Measurements from ENCODE around the gene ELL. TPM values are rescaled to one million over a fixed set of nuclear protein-coding genes. Genes with fewer than 3 reads are reported as not detected.

Gene ELL
- total and polyA plus RNA-seq, 2 donors (not counting 3 experiments of a cell fraction or from before 2014, with no cell fraction given), result 9.9 to 18.2 TPM

- H3K4me2 ChIP-seq (ENCODE audit: insufficient read depth, low read length), result no peak overlapping the region
- ChIA-PET POLR2A (no interaction called here), CTCF (interaction anchor here (0.9 to 3.3 kb wide), 8 partner anchors 10 to 79 kb away, joined by 3 to 16 read pairs (median 4); partner anchors contain the start of gene ELL)
- no peak for TF ChIP-seq GATA2 (IDR thresholded peaks at IDR 0.05; ENCODE audit: insufficient read depth, insufficient read length, low read depth, low read length)
- no peak for TF ChIP-seq JUN (IDR thresholded peaks at IDR 0.05; ENCODE audit: borderline replicate concordance, insufficient read depth, insufficient read length, low read depth)
- TF ChIP-seq, protein P1, sequence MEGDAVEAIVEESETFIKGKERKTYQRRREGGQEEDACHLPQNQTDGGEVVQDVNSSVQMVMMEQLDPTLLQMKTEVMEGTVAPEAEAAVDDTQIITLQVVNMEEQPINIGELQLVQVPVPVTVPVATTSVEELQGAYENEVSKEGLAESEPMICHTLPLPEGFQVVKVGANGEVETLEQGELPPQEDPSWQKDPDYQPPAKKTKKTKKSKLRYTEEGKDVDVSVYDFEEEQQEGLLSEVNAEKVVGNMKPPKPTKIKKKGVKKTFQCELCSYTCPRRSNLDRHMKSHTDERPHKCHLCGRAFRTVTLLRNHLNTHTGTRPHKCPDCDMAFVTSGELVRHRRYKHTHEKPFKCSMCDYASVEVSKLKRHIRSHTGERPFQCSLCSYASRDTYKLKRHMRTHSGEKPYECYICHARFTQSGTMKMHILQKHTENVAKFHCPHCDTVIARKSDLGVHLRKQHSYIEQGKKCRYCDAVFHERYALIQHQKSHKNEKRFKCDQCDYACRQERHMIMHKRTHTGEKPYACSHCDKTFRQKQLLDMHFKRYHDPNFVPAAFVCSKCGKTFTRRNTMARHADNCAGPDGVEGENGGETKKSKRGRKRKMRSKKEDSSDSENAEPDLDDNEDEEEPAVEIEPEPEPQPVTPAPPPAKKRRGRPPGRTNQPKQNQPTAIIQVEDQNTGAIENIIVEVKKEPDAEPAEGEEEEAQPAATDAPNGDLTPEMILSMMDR (IDR thresholded peaks at IDR 0.05; ENCODE audit: extremely low read depth in 1 of 2, insufficient read depth in 1 of 2, low read depth in 1 of 2, low read length in 2 of 2), result no peak
- no peak for TF ChIP-seq FOS (IDR thresholded peaks at IDR 0.05; ENCODE audit: borderline replicate concordance, insufficient read depth, low read length)
- no peak for TF ChIP-seq POLR2A (IDR thresholded peaks at IDR 0.05; ENCODE audit: low read depth, low read length)
- peaks cover 2% of the 10 kb centered on the region for H4K20me1 ChIP-seq (replicated peaks; ENCODE audit: control insufficient read depth, extremely low read depth, insufficient read depth, low read length)
- dilution Hi-C loops (cut with MboI; ENCODE audit: extremely low pct_ligation_motif_present, low sequenced_read_pairs) (no loop called here), intact Hi-C loops (cut with micrococcal nuclease) (no loop called here)
- H3K27ac ChIP-seq (ENCODE audit: insufficient read depth, low read depth, low read length), result no peak overlapping the region
- H3K4me1 ChIP-seq (ENCODE audit: control insufficient read depth, extremely low read depth, insufficient read depth, low read length), result peaks cover 22% of the 10 kb centered on the region
- H3K27me3 ChIP-seq (ENCODE audit: control insufficient read depth in 2 of 2, insufficient read depth in 2 of 2, low read length in 2 of 2), result no peaks in the 10 kb centered on the region
- H3K9ac ChIP-seq (replicated peaks; ENCODE audit: extremely low read depth, insufficient read depth, low read length), result no peak overlapping the region
- no peaks in the 10 kb centered on the region for H3K36me3 ChIP-seq (ENCODE audit: control insufficient read depth in 2 of 2, extremely low read depth in 1 of 2, insufficient read depth in 2 of 2, low read length in 2 of 2)
- H3K79me2 ChIP-seq (ENCODE audit: control insufficient read depth, insufficient read depth, low read length), result peaks cover 76% of the 10 kb centered on the region
- no peak overlapping the region for H2AFZ ChIP-seq (ENCODE audit: low read depth, low read length)
- no peaks in the 10 kb centered on the region for H3K9me3 ChIP-seq (replicated peaks; ENCODE audit: control insufficient read depth, insufficient read depth, low read length)
- no TSS peak for BruUV-seq (replicated peaks)
- no peaks in the 10 kb centered on the region for H3K9me1 ChIP-seq (replicated peaks; ENCODE audit: control insufficient read depth, extremely low read depth, insufficient read depth, low read length)
- H3K4me3 ChIP-seq (replicated peaks in 1 of 3; ENCODE audit: insufficient read depth in 1 of 3, low read depth in 1 of 3, low read length in 3 of 3), result no peak overlapping the region
- no peak for FAIRE-seq
- no peak for DNase-seq (ENCODE audit: low read depth, low spot score)
Observed at GRCh38 chr19:18510216-18510615, 11.7 kb downstream of the ELL start.

GRCh38 chr19:18508585-18508984, 13.3 kb downstream of the ELL start:
- Histone ChIP-seq H2AFZ (ENCODE audit: low read depth, low read length) (no peak overlapping the region), H3K4me2 (ENCODE audit: insufficient read depth, low read length) (no peak overlapping the region), H3K4me3 (replicated peaks in 1 of 3; ENCODE audit: insufficient read depth in 1 of 3, low read depth in 1 of 3, low read length in 3 of 3) (no peak overlapping the region), H3K9me3 (replicated peaks; ENCODE audit: control insufficient read depth, insufficient read depth, low read length) (no peaks in the 10 kb centered on the region), H3K36me3 (ENCODE audit: control insufficient read depth in 2 of 2, extremely low read depth in 1 of 2, insufficient read depth in 2 of 2, low read length in 2 of 2) (no peaks in the 10 kb centered on the region), H3K4me1 (ENCODE audit: control insufficient read depth, extremely low read depth, insufficient read depth, low read length) (peaks cover 14% of the 10 kb centered on the region), H3K9ac (replicated peaks; ENCODE audit: extremely low read depth, insufficient read depth, low read length) (no peak overlapping the region), H3K27me3 (ENCODE audit: control insufficient read depth in 2 of 2, insufficient read depth in 2 of 2, low read length in 2 of 2) (no peaks in the 10 kb centered on the region), H3K79me2 (ENCODE audit: control insufficient read depth, insufficient read depth, low read length) (peaks cover 80% of the 10 kb centered on the region), H3K9me1 (replicated peaks; ENCODE audit: control insufficient read depth, extremely low read depth, insufficient read depth, low read length) (no peaks in the 10 kb centered on the region), H3K27ac (ENCODE audit: insufficient read depth, low read depth, low read length) (no peak overlapping the region), H4K20me1 (replicated peaks; ENCODE audit: control insufficient read depth, extremely low read depth, insufficient read depth, low read length) (no peaks in the 10 kb centered on the region)
- intact Hi-C loops (cut with micrococcal nuclease) (no loop called here), dilution Hi-C loops (cut with MboI; ENCODE audit: extremely low pct_ligation_motif_present, low sequenced_read_pairs) (no loop called here)
- DNase-seq (ENCODE audit: low read depth, low spot score), result no peak
- no peak for FAIRE-seq
- TF ChIP-seq JUN (IDR thresholded peaks at IDR 0.05; ENCODE audit: borderline replicate concordance, insufficient read depth, insufficient read length, low read depth), result no peak
- TF ChIP-seq GATA2 (IDR thresholded peaks at IDR 0.05; ENCODE audit: insufficient read depth, insufficient read length, low read depth, low read length), result no peak
- TF ChIP-seq FOS (IDR thresholded peaks at IDR 0.05; ENCODE audit: borderline replicate concordance, insufficient read depth, low read length), result no peak
- no peak for TF ChIP-seq POLR2A (IDR thresholded peaks at IDR 0.05; ENCODE audit: low read depth, low read length)
- TF ChIP-seq, protein P2, sequence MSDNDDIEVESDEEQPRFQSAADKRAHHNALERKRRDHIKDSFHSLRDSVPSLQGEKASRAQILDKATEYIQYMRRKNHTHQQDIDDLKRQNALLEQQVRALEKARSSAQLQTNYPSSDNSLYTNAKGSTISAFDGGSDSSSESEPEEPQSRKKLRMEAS (IDR thresholded peaks at IDR 0.05; ENCODE audit: insufficient read depth, insufficient read length), result no peak
- TF ChIP-seq, protein P1 (IDR thresholded peaks at IDR 0.05; ENCODE audit: extremely low read depth in 1 of 2, insufficient read depth in 1 of 2, low read depth in 1 of 2, low read length in 2 of 2), result no peak
- no peak for TF ChIP-seq MYC (IDR thresholded peaks at IDR 0.05; ENCODE audit: low read depth, low read length)
- TF ChIP-seq EZH2 (IDR thresholded peaks at IDR 0.05; ENCODE audit: borderline replicate concordance, low read depth, low read length, severe bottlenecking), result no peak
- TF ChIP-seq POLR2AphosphoS5 (IDR thresholded peaks at IDR 0.05; ENCODE audit: insufficient read depth, low read depth, low read length), result no peak
- CTCF ChIA-PET, result interaction anchor here (1.5 to 3.3 kb wide), 7 partner anchors 11 to 338 kb away, joined by 3 to 16 read pairs (median 9); partner anchors contain the start of gene ELL
- POLR2A ChIA-PET, result interaction anchor here (1.4 kb wide), 1 partner anchor 12 kb away, joined by 3 read pairs; no protein-coding TSS in a partner anchor
- no TSS peak for BruUV-seq (replicated peaks)
